IMR-90 (cell line): ENCODE data around the gene RTL1.

Source experiments
- BHLHE40 ChIP-seq: fragments of 150-350 bp; IDR thresholded peaks from 2 replicates; pipeline ENCODE4 v1.6.1; 2016; ENCODE audit warnings: mild to moderate bottlenecking, low read depth, low read length
- CEBPB ChIP-seq: IDR thresholded peaks from 2 replicates; pipeline ENCODE4 v1.6.1; 2012; ENCODE audit warnings: low read depth, low read length, improper control_type of control experiment
- CTCF ChIP-seq: conservative IDR thresholded peaks from 2 replicates; pipeline ENCODE4 v1.5.1; 2012; ENCODE audit warnings: mild to moderate bottlenecking, low read depth, low read length, improper control_type of control experiment
- MAFK ChIP-seq: IDR thresholded peaks from 2 replicates; pipeline ENCODE4 v1.6.1; 2012; ENCODE audit warnings: low read depth, low read length, improper control_type of control experiment
- MAZ ChIP-seq: IDR thresholded peaks from 2 replicates; pipeline ENCODE4 v1.6.1; 2012; ENCODE audit warnings: low read depth, mild to moderate bottlenecking, low read length, improper control_type of control experiment, moderate library complexity, borderline replicate concordance
- MXI1 ChIP-seq: IDR thresholded peaks from 2 replicates; pipeline ENCODE4 v1.6.1; 2012; ENCODE audit warnings: low read depth, mild to moderate bottlenecking, low read length, moderate library complexity, borderline replicate concordance
- POLR2A ChIP-seq: IDR thresholded peaks from 2 replicates; pipeline ENCODE4 v1.6.1; 2012; ENCODE audit warnings: mild to moderate bottlenecking, low read depth, low read length
- RAD21 ChIP-seq: IDR thresholded peaks from 2 replicates; pipeline ENCODE4 v1.6.1; 2012; ENCODE audit warnings: low read length, improper control_type of control experiment
- SMC3 ChIP-seq: fragments of 150-350 bp; IDR thresholded peaks from 2 replicates; pipeline ENCODE4 v1.6.1; 2016; ENCODE audit warnings: low read depth, mild to moderate bottlenecking, antibody characterized with exemption, low read length, moderate library complexity

GRCh38 chr14:100885617-100886016, 17.9 kb downstream of the RTL1 start:
- TF ChIP-seq CTCF (no peak), MAFK (no peak), POLR2A (no peak), MXI1 (no peak), RAD21 (no peak), SMC3 (no peak), CEBPB (no peak), MAZ (no peak), BHLHE40 (no peak)
